Fibroblast of upper back skin (primary cell): ENCODE measurements around the gene DPF1.
"Not testable (repeated sequence)": the region's sequence is repeated elsewhere in the genome, so short reads cannot be mapped to it uniquely, and the experiment has no call there.

Source experiments
- DNase-seq: peaks from one replicate; pipeline ENCODE4 v3.0.0-alpha.2; 2013

The DPF1 gene

DNA sequence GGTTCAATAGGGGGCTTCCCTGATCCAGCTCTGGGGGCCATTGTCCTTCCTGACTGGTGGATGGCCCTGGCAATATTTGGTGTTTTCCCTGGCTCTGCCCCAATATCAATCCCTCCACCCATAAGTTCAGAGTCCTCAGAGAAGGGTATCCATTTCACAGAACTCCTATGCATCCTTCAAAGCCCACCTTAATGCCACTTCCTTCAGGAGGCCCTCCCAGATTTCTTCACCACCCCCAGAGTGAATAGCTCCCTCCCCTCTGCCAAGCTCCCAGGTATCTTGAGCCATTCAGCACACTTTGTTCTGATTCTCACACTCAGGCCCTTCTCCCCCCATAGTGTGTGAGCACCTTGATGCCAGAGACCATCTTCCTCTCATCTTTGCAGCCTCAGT lies 26.4 kb upstream of the DPF1 start:
- no peak for DNase-seq

DNA sequence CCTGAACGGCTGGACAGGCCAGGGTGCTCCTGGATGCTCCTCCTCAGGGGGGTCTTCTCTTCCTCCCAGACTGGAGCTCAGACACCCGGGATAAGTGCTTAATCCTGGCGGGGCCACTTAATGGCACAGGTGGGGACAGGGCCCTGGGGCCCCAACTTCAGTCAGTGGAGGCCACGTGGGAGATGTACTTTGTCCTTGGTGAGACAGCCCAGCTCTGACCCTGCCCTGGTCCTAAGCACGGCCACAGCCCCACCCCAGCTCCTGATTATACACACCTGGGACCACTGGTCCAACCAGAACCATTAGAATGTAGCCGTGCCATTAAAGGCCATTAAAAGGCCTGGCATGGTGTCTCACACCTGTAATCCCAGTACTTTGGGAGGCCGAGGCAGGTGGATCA lies 24.4 kb upstream of the DPF1 start:
- DNase-seq, result no peak

DNA sequence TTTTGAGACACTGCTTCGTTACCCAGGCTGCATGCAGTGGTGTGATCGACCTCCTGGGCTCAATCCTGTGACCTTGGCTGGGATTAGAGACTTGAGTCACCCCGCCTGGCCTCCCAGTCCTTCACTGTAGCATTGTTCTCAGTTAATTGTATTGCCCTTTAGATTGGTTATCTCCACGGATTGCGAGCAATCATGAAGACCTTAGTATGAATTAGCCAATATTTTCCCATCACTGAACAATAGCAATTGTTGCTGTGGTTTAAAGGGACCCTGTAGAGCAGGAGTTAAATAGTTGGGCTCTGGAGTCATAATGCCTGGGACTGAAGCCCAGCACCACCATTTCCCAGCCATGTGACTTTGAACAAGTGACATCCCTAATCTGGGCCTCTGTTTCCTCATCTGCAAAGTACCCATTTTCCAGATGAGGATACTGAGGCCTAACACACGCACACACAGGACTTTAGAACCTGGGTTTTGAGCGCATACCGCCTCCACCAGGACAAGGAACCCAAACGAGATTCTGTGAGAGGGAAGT lies 23.8 kb upstream of the DPF1 start:
- no peak for DNase-seq

DNA sequence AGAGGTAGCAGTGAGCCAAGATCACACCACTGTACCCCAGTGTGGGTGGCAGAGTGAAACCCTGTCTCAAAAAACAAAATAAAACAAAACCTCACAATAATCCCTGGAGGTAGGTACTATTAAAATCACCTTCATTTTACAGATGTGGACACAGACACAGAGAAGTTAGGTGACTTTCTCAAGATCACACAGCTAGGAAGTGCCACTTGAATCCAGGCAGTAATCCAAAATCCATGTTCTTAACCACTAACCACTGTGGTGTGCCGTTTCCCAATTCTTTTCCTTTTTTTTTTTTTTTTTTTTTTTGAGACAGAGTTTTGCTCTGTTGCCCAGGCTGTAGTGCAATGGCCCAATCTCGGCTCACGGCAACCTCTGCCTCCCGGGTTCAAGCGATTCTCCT lies 23.1 kb upstream of the DPF1 start:
- no peak for DNase-seq

DNA sequence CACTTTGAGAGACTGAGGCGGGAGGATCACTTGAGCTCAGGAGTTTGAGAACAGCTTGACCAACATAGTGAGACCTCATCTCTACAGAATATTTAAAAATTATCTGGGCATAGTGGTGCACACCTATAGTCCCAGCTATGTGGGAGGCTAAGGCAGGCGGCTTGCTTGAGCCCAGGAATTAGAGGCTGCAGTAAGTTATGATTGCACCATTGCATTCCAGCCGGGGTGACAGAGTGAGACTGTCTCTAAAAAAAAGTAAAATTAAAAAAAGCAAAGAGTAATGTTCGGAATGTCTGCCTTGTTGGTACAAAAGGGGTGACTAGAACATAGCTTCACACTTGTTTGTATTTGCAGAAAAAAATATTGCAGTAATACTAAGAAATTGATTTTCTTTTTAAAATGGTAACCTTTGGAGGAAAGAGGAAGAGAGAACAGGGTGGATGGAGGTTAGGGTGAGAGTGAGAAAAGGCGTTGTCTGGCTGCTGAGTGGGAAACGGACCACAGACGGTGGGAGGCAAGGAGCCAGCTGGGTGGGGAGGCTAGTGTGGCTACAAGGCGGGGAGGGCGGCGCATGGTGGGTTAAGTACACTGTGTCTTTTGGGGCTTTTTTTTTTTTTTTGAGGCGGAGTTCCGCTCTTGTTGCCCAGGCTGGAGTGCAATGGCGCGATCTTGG lies 21.9 kb upstream of the DPF1 start:
- DNase-seq, result peak; percentile 41

DNA sequence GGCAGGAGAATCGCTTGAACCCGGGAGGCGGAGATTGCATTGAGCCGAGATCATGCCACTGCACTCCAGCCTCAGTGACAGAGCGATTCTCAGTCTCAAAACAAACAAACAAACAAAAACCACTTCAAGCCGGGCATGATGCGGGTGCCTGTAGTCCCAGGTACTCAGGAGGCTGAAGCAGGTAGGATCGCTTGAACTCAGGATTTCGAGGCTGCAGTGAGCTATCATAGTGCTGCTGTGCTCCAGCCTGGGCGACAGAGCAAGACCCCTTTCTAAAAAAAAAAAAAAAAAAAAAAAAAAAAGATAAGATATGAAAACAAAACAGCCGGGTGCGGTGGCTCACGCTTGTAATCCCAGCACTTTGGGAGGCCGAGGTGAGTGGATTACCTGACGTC lies 19.3 kb upstream of the DPF1 start:
- DNase-seq, result no peak

DNA sequence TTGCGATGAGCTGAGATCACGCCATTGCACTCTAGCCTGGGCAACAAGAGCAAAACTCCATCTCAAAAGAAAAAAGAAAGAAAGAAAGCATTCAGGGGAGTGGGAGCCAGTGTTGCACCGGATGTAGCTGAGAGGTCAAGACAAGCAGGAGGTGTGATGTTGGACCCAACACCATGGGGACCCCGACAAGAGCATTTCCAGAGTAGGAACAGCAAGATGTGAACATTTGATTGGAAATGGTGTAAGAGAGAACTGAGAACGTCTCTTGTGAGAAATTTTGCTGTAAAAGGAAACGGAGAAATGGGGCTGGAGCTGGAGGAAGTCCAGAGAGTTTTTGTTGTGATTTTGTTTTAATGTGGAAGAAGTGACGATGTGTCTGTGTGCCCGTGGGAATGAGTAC lies 15.8 kb upstream of the DPF1 start:
- no peak for DNase-seq

DNA sequence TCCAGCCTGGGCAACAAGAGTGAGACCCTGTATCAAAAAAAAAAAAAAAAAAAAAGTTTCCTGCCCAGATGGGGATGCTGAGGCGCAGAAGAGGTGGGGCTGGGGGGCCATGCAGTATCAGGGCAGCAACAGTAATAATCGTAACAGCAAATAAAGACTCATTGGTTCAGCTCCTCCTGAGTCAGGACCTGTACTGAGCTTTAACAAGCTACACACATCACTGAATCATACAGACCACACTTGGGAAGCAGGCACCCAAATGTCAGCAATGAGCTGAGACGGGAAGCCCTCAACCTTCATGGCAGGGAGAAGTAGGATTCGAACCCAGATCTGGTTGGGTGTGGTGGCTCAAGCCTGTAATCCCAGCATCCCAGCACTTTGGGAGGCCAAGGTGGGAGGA lies 10.6 kb upstream of the DPF1 start:
- no peak for DNase-seq

DNA sequence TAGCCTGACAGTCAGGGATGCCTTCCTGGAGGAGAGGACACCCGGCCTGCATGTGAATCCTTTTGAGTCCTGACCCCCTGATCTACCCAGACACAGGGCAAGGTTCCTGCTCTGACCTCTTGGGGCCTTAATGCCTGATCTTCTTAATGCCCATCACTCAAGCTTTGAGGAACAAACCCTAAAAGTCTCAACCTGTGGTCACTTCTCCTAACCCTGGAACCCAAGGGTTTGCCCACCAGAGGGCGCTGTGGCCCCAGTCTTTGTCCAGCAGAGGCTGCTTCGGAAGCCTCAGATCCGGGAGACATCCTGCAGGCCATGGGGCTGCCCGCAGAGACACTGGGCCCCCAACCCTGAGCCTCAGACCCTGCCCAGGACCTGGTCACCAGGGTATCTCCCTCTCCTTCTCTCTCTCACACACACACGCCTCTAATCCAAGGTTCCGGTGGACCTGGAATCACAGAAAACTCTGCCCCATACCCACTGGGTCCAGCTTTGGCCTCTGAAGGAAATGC lies 9.8 kb upstream of the DPF1 start:
- peak; percentile 61 for DNase-seq

DNA sequence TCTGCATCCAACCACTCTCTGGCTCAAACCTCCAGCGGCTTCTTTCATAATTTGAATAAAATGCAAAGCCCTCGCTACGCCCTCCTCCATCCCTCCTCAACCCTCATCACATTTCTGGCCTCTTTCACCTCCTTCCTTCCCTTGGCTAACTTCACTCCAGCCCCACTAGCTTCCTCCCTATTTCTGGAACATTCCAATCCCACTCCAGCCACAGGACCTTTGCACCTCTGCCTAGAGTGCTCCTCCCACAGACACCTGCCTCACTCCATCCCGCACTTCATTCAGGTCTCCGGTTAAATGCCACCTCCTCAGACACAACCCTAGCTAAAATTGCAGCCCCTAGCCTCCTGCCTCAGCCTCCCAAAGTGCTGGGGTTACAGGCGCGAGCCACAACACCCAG lies 7.9 kb upstream of the DPF1 start:
- no peak for DNase-seq

DNA sequence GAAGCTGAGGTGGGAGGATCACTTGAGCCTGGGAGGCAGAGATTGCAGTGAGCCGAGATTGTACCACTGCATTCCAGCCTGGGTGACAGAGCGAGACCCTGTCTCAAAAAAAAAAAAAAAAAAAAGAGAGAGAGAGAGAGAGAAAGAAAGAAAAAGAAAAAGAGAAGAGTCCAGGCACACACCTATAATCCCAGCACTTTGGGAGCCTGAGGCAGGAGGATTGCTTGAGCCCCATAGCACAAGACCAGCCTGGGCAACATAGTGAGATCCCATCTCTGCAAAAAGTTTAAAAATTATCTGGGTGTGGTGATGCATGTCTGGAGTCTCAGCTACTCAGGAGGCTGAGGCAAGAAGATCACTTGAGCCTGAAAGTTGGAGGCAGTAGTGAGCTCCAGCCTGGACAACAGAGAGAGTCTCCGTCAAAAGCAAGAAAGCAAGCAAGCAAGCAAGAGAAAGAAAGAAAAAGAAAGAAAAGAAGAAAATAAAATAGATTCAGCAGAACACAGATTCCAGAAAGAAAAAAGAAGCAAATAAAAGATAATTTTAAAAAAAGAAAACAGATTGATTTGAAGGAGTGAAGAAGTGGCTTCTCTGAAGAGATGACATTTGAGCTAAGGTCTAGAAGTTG lies 6.6 kb upstream of the DPF1 start:
- DNase-seq, result not testable (repeated sequence)

DNA sequence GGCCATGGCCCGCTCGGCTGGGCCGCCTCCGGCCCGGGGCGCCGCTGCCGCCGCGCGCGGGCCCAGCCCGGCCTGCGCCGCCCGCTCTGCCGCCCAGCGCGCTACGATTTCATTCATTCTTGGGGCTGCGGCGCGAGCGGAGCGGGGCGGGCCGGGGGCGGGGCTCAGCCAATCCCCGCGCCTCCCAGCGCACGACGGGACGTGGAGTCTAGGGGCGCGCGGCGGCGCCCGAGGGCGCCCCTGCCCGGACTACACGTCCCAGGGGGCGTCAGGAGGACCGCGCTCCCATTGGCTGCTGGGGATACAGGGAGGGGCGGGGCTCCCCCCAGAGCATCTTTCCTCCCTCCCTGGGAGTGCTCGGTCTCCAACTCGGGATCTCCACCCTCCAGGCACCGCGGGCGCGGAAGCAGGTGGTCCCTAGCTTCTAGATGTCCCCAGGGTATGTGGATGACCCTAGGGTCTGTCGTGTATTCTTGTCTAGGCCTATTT lies 5.6 kb upstream of the DPF1 start:
- DNase-seq, result peak; percentile 89

DNA sequence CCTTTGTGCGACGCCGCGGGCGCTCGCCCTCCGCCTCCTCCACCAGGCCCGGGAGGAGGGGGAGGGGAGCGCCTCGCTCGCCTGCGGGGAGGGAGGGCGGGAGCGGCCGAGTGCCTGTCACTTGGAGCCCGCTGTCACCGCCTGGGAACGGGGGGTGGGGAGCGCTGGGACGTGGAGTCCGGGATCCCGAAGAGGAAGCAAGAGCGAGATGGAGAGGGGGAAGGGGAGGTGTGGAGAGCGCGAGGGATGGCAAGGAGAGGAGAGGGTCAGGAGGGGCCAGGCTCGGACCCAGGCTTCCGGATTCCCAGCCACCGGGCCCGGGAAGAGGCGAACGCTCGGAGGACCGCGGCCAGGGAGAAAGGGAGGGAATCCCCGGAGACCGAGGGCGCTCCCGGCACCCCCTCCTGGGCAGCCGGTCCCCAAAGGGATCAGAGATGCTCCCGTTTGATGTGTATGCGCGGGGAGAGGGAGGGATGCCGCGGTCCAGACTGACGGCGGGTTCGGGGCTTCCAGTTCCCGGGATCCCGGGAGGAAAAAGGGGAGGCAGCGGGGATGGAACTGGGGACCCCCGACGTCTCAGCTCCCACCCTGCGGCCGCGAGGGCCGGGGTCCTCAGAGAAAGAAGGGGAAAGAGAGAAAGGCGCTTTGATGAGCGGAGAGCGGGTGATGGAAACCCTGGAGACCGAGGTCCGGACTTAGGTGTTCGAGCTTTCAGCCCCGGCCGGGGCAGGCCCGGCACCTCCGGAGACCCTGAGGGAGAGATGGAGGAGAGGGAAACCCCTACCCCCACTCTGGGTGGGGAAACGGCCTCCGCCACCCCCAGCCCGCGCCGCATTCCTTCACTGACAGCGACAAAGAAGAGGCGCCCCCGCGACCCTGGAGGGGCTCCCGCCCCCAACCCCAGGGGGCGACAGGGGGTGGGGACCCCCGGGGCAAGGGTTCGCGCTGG lies 4.7 kb upstream of the DPF1 start:
- DNase-seq, result no peak

DNA sequence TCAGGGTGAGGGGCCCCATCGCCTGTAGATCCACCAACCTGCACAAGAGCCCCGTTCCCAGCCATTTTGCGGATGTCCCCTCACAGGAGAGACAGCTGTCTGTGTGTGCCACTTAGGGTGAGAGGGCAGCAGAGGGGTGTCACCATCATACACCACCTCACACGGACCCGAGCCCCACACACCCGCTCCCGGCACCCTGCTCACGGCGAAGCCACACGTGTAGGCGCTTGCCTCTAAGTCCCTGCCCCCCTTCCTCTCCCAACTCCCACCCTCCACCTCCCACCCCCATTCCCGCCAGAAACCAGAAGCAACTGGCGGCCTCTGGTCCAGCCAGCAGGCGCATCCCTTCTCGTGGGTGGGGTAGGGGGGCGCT lies 4.0 kb upstream of the DPF1 start:
- DNase-seq, result no peak

DNA sequence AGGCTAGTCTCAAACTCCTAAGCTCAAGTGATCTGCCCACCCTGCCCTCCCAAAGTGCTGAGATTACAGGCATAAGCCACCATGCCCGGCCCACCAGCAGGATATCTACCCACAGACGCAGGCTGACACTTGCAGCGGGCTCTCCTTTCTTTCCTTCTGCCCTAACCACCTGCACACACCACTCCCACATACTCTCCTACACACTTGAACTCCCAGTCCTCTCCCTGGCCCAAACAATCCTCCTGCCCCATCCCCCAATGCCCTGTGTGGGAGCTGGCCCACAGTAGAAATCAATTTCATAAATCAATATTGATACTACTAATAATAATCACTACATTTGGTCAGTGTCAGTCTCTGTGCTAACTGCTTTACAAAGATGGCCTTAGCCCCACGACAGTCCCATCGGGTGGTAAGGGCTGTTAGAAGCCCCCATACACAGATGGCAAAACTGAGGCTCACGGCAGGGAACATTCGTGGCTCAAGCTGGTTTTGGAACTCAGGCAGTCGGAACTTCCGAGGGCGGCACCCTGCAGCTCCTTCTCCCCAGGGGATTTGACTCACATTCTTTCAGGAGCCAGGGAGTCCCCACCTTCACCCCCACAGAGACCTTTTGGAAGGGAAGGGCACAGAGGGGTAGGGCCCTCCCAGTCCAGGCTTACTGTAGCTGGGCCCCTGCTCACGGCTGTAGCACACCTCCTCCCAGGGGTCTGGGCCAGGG lies 3.4 kb upstream of the DPF1 start:
- DNase-seq, result no peak

DNA sequence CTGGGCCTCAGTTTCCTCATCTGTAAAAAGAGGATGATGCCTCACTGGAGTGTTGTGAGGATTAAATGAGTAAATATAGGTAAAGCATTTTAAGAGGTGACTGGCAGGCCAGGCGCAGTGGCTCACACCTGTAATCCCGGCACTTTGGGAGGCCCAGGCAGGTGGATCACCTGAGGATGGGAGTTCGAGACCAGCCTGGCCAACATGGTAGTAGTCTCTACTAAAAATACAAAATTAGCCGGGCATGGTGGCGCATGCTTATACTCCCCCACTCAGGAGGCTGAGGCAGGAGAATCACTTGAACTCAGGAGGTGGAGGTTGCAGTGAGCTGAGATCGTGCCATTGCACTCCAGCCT lies 819 bp upstream of the DPF1 start:
- not testable (repeated sequence) for DNase-seq

DNA sequence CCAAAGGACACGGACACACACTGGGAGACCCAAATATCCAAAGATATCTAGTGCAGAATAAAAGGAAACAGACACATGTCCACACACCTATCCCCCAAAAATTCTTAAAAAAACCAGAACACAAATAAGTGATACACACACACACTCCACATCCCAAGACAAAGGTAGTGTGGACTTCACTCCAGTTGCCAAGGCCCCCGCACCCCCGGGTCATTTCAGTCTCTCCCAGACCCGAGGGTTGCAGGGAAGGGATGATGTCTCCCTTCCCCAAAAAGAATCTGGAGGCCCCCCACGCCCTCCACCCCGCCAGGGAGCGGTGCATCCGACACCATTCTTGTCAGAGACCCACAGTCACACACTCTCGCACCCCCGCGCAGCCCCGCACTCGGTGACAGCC lies 407 bp downstream of the DPF1 start:
- DNase-seq, result no peak

DNA sequence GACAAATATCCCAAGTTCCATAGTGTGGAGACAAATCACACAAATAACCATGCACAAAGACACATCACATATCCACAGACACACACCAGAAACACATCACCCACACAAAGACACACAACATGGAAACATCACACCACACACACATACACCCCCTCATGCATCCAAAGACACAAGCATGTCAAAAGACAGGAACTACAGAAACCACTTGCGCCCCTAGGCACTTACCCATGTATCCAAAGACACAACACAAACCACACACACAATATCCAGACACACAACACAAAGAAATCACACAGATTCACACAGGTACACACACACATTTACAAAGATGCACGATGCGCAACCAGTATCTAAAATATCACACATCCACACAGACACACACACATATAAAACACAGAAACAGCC lies 901 bp downstream of the DPF1 start:
- no peak for DNase-seq

DNA sequence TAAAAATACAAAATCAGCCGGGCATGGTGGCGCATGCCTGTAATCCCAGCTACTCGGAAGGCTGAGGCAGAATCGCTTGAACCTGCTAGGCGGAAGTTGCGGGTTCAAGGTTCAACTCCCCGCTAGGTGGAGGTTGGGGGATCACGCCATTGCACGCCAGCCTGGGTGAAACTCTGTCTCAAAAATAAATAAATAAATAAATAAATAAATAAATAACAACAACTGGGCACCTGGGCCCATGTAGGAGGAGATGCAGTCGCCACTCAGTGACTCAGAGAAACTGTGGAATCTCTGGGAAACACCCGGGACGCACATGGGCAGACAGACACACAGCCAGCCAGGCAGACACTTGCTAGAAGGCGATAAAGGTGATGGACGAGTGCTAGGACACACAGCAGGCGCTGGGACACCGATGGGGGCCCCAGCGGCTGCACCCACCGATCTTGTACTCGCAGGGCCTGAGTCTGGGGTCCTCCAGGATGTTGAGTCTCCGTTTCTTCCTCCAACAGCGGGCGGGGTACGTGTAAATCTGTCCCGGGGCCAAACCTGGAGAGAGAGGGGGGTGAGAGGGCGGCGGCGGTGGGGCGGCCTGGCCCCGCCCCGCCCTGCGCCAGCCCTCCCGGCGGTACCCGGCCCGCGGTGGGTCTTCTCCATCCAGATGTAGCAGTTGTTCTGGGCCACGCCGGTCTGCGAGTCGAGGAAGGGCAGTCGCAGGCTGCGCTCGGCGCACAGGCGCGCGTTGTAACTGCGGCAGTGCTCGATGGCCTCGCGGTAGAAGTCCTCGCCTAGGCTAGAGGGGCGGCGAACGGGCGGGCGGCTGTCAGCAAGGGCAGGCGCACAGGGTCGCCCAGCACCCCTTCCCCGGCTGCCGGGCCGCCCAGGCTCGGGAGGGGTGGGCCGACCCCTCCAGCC lies 1.8 kb downstream of the DPF1 start:
- no peak for DNase-seq

DNA sequence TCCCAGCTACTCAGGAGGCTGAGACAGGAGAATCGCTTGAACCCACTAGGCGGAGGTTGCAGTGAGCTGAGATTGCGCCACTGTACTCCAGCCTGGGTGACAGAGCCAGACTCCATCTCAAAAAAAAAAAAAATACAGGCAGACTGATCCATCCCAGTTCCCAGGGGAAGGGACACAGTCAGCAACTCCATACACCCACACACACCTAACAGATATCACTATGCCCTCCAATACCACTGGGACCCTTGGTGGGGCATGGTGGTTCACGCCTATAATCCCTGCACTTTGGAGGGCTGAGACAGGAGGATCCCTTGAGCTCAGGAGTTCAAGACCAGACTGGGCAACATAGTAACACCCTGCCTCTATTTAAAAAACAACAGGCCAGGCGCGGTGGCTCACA lies 2.6 kb downstream of the DPF1 start:
- DNase-seq, result no peak

DNA sequence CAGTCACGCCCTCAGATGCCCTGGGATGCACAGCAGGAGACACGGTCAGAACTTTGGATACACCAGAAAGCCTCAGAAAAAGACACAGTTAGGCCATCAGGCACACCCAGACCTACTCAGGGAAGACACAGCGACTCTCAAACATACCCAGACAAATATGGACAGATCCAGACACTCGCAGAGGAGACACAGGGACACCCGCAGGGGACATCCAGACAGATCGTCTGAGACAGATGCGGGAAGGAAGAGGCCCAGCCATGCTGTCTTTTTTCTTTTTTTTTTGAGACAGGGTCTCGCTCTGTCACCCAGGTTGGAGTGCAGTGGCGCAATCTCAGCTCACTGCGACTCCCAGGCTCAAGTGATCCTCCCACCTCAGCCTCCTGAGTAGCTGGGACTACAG lies 4.8 kb downstream of the DPF1 start:
- no peak for DNase-seq

DNA sequence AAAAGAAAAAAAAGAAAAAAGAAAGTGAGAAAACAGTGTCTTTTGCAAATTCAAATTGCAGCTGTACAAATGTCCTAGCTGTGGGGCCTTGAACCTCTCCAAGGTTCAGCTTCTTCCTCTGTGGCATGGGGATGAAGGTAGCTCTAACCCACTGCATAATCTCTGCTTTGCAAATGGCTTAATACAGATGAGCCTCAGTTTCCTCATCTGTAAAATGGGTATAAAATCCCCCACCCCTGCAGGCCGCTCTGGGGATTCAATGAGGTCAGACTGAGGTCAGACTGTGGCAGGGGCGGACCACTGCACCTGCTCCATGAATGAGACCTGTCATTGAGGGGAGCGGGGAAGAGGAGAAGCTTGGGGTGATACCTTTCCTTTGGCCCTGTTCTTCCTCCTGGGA lies 5.8 kb downstream of the DPF1 start:
- DNase-seq, result no peak
